Brain microvascular endothelial cell (primary cell): Measurements from ENCODE around the gene KIDINS220.

ENCODE experiments used
- DNase-seq: peaks from one replicate; pipeline ENCODE4 v3.0.0-alpha.2; 2020
- H3K27ac ChIP-seq: fragments of 250-450 bp; sonication (Bioruptor Pico); 2 replicates; pipeline ENCODE4 v1.5.1; 2020; ENCODE audit warnings: mild to moderate bottlenecking, moderate library complexity
- H3K27me3 ChIP-seq: fragments of 250-450 bp; sonication (Bioruptor Pico); replicated peaks from 2 replicates; pipeline ENCODE4 v1.5.1; 2020; ENCODE audit warnings: mild to moderate bottlenecking
- H3K36me3 ChIP-seq: fragments of 250-450 bp; sonication (Bioruptor Pico); replicated peaks from 2 replicates; pipeline ENCODE4 v1.5.1; 2020; ENCODE audit warnings: mild to moderate bottlenecking
- H3K4me3 ChIP-seq: 2 replicates; pipeline ENCODE4 v1.5.1; 2011; ENCODE audit warnings: low read depth, mild to moderate bottlenecking, control low read depth, low read length, moderate library complexity
- CTCF ChIP-seq: IDR thresholded peaks from 2 replicates; pipeline ENCODE4 v1.5.1; 2011; ENCODE audit warnings: low read depth, mild to moderate bottlenecking, moderate library complexity, low read length, control low read depth, inconsistent platforms; ENCODE audit errors: missing control alignments
- in situ Hi-C: cut with HindIII; loops from 2 replicates; pipeline ENCODE4 v1.10.0; 2017; ENCODE audit warnings: low sequenced_read_pairs, low pct_ligation_motif_present

KIDINS220 gene

GRCh38 chr2:8685697-8686358, 151.6 kb downstream of the KIDINS220 start:
- H3K27me3 ChIP-seq: no peaks in the 10 kb centered on the region
- no peak overlapping the region for H3K27ac ChIP-seq
- TF ChIP-seq CTCF: peak; percentile 67
- DNase-seq: no peak
- H3K36me3 ChIP-seq: no peaks in the 10 kb centered on the region
- in situ Hi-C loops: no loop called here
- H3K4me3 ChIP-seq: peak overlapping the region; percentile 47

GRCh38 chr2:8684878-8685696, 152.3 kb downstream of the KIDINS220 start:
- H3K27ac ChIP-seq: no peak overlapping the region
- TF ChIP-seq CTCF: no peak
- H3K4me3 ChIP-seq: peak overlapping the region; percentile 47
- no peaks in the 10 kb centered on the region for H3K27me3 ChIP-seq
- no peaks in the 10 kb centered on the region for H3K36me3 ChIP-seq
- in situ Hi-C loops: no loop called here
- no peak for DNase-seq

- Histone ChIP-seq H3K27me3 (no peaks in the 10 kb centered on the region), H3K36me3 (no peaks in the 10 kb centered on the region), H3K4me3 (peak overlapping the region; percentile 20), H3K27ac (no peak overlapping the region)
- TF ChIP-seq CTCF: no peak
- in situ Hi-C loops: no loop called here
- no peak for DNase-seq
Measured at GRCh38 chr2:8684540-8684877, 152.9 kb downstream of the KIDINS220 start.

- TF ChIP-seq CTCF: no peak
- peak overlapping the region; percentile 78 for H3K4me3 ChIP-seq
- H3K27ac ChIP-seq: no peak overlapping the region
- DNase-seq: no peak
- H3K27me3 ChIP-seq: no peaks in the 10 kb centered on the region
- no peaks in the 10 kb centered on the region for H3K36me3 ChIP-seq
- in situ Hi-C loops: no loop called here
Measured at GRCh38 chr2:8682719-8683667, 154.4 kb downstream of the KIDINS220 start.

- in situ Hi-C loops: no loop called here
- peak; percentile 97 for DNase-seq
- TF ChIP-seq CTCF: peak; percentile 30
- Histone ChIP-seq H3K27me3 (no peaks in the 10 kb centered on the region), H3K27ac (peak within 1 kb of the TSS; percentile 53), H3K4me3 (peak within 1 kb of the TSS; percentile 78), H3K36me3 (no peaks in the 10 kb centered on the region)
Measured at GRCh38 chr2:8681786-8682692, 155.4 kb downstream of the KIDINS220 start, which contains the start of gene ID2. Gene ID2 (plus strand): TSS chr2:8682056. CDS start chr2:8682166, 110 bp downstream.
